HG03469 (cell line): Measurements from ENCODE around the gene STX10.
"Not testable (repeated sequence)": the region's sequence is repeated elsewhere in the genome, so short reads cannot be mapped to it uniquely, and the experiment has no call there.

Experiments
- ATAC-seq: cut with Tn5 transposase; IDR thresholded peaks from one replicate; pipeline ENCODE4 v1.9.1; 2021; ENCODE audit warnings: mild to moderate bottlenecking, moderate library complexity, moderate number of reproducible peaks; ENCODE audit not compliant: unreplicated experiment

Gene STX10, protein sequence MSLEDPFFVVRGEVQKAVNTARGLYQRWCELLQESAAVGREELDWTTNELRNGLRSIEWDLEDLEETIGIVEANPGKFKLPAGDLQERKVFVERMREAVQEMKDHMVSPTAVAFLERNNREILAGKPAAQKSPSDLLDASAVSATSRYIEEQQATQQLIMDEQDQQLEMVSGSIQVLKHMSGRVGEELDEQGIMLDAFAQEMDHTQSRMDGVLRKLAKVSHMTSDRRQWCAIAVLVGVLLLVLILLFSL

DNA sequence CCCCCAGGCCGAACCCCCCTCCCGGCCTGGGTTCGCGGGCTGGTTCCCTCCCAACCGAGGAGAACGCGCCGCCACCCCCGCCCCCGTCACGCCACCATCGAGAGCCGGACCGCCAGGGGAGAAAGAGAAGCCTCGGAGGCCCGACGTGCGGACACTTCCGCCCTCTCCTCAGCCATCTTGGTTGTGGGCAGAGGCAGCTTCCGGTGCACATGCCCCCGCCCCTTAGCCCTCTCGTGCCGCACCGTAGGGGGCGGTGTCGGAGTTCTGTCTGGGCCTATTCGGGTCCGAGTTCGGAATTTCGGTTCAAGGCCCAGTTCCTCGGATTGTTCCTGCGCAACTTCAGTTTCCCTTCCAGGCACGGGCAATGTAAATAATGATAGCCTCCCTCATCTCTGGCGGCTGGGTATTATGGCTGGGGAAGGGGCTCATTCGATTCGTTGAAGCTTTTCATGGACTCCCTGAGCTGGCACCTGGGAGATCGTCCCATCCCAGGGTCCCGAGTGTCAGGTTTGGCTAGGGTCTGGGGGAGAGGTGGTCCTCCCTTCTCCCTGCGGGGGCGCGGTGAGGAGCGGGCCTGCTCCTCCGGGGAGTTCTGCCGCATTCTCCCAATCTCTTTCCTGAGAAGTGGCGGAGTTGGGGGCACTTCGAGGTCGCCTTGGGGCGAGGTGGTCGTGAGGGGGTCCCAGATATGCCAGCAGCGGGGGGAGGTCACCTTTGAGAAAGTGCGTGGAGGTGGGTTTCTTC lies at the start of gene STX10, which contains the start of gene IER2:
Gene STX10 (minus strand): TSS at position 189 of the 744 bp plus-strand sequence. CDS start 202 bp downstream, outside the sequence.
Gene IER2 (plus strand): TSS at position 225 of the 744 bp plus-strand sequence. CDS start 2,776 bp downstream, outside the sequence.
- peak; percentile 23 for ATAC-seq

DNA sequence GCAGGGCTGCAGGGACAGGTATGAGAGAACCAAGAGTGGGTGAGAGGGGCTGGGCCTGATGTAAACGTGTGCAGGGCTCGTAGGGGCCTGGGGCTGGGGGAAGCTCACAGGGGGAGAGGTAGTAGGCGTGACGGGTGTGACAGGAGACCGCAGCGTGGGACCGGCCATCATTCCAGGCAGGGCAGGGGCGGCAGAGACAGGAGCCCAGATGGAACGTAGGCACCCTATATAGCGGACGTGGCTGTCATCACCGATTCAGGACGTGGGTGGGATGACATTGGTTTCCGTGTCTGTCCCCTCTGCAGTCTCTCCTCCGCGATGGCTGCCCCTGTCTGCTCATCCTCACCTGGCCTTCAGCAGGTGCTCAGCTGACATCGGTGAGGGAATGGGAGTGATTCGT lies 48.5 kb upstream of the STX10 start:
- ATAC-seq, result no peak

GRCh38 chr19:13195678-13196077 lies 45.5 kb upstream of the STX10 start:
- no peak for ATAC-seq

GRCh38 chr19:13190781-13191540 lies 40.8 kb upstream of the STX10 start:
- ATAC-seq, result no peak

DNA sequence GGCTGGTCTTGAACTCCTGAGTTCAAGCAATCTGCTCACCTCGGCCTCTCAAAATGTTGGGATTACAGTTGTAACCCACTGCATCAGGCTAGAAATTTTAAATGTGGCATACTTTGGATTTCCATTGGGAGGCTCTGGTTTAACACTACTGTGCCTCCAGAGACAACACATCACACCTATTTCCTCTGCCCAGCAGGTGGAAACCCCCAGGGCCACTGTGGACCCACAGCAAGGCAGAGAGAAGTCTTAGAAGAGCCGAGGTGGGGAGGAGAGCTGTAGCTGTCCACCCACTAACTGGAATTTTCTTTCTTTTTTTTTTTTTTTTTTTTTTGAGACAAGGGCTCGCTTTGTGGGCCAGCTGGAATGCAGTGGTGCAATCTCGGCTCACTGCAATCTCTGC lies 39.4 kb upstream of the STX10 start:
- ATAC-seq, result no peak

GRCh38 chr19:13187419-13187818 lies 37.2 kb upstream of the STX10 start:
- ATAC-seq, result no peak

DNA sequence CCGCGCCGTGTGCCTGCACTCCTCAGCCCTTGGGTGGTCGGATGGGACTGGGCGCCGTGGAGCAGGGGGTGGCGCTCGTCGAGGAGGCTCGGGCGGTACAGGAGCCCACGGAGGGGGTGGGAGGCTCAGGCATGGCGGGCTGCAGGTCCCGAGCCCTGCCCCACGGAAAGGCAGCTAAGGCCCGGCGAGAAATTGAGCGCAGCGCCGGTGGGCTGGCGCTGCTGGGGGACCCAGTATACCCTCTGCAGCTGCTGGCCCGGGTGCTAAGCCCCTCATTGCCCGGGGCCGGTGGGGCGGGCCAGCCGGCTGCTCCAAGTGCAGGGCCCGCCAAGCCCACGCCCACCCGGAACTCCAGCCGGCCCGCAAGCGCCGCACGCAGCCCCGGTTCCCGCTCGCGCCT lies 36.5 kb upstream of the STX10 start:
- ATAC-seq, result not testable (repeated sequence)

GRCh38 chr19:13185763-13186657 lies 35.8 kb upstream of the STX10 start:
- ATAC-seq, result not testable (repeated sequence)

GRCh38 chr19:13184926-13185325 lies 34.8 kb upstream of the STX10 start:
- ATAC-seq, result not testable (repeated sequence)

DNA sequence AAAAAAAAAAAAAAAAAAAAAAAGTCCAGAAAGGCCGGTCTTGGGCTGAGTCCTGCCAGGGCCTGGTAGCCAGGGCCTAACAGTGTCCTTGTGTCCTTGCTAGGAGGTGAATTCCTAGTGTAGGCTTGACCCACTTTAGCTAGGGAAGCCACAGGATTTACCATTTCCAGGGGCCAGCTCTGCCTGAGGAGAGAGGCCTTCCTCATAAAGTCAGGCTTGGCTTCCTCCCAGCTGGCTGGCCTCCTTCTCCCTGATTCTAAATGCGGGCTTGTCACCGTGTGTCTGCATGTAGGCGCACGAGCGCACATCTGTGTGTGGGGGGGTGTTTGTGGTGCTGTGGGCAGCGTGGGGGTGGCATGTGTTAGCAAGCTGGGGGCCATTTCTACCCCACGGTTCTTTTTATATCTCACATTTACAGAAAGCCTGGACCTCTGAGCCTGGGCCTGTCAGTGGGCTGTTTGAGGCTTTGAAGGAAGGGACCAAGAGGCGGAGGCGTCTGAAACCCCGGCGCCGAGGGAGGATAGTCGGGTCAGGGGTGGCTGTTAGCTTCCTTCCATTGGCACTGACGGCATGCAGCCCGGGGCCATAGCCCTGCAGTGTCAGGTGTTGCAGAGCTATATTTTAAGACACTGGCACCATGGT lies 31.7 kb upstream of the STX10 start:
- no peak for ATAC-seq

DNA sequence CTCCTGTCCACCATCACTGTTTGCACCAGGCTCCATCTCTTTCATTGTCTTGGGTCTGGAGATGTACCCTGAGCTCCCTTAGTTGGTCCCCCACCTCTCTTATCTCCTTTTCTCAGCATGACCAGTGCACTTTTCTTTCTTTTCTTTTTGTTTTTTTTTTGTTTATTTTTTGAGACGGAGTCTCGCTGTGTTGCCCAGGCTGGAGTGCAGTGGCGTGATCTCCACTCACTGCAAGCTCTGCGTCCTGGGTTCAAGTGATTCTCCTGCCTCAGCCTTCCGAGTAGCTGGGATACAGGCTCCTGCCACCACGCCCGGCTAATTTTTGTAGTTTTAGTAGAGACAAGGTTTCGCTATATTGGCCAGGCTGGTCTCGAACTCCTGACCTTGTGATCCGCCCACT lies 28.1 kb upstream of the STX10 start:
- ATAC-seq, result not testable (repeated sequence)

- not testable (repeated sequence) for ATAC-seq
These were observed 27.4 kb upstream of the STX10 start for GRCh38 chr19:13177584-13177983.

DNA sequence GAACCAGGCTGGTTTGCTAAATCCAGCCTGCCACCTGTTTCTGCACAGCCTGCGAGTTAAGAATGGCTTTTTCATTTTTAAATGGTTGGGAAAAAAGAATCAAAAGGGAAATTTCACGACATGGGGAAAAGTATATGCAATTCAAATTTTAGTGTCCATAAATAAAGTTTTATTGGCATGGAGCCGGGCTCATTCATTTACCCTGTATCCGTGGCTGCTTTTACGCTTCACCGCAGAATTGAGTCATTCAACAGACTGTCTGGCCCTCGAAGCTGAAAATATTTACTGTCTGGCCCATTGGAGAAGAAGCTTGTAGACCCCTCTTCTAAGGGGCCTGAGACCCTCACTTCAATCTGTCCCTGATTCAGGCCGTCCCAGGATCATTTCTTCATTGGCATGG lies 26.2 kb upstream of the STX10 start:
- no peak for ATAC-seq

GRCh38 chr19:13173139-13173737 lies 23.1 kb upstream of the STX10 start:
- ATAC-seq, result no peak

DNA sequence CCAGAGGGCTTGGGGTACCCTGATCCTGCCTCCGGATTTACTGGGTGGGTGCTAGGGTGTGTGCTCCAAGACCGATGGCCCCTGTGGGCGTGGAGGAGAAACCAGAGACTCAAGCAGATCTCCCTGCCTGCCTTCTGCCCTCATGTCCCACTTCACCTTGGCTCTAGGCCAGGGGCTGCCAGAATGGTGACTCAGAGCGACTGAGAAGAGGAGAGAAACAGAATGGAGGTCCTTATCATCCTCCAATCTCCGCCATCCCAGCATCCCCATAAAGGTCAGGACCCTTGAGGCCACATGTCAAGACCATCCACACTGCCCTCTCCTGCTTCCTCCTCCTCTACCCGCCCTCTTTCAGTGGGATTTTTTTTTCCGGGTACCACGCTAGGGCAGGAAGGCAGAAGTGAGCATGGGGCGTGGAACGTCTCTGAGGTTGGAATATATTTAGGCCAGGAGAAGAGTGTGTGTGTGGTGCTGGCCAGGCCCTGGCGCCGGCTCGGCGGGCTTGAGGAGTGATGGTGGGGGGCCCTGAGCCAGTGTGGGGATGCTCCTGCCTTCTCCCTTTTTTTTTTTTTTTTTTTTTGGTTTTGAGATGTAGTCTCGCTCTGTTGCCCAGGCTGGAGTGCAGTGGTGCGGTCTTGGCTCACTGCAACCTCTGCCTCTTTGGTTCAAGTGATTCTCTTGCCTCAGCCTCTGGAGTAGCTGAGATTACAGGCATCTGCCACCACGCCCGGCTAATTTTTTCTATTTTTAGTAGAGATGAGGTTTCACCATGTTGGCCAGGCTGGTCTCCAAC lies 22.4 kb upstream of the STX10 start:
- ATAC-seq, result no peak

DNA sequence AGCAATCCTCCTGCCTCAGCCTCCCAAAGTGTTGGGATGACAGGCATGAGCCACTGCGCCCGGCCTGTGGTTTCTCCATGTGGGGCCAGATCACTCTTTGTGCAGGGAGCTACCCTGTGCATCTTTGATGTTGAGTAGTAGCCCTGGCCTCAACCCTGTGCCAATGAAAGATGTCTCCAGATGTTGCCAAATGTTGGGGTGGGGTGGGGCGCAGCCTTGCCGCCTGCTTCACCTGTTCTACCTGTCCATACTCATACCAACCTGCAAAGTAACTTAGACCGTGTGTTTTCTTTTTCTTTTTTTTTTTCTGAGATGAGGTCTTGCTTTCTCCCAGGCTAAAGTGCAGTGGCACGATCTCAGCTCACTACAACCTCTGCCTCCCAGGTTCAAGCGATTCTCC lies 21.0 kb upstream of the STX10 start:
- no peak for ATAC-seq

GRCh38 chr19:13169769-13170168 lies 19.6 kb upstream of the STX10 start:
- no peak for ATAC-seq

- ATAC-seq, result not testable (repeated sequence)
These were observed 16.0 kb upstream of the STX10 start for GRCh38 chr19:13166151-13166550.
